GM12878 (cell line): ENCODE data around the gene UBE2E1. TPM values are rescaled to one million over a fixed set of nuclear protein-coding genes. Genes with fewer than 3 reads are reported as not detected.

Experiments used
- BCL11A ChIP-seq: IDR thresholded peaks from 2 replicates; pipeline ENCODE4 v1.6.1; 2011; ENCODE audit warnings: low read depth, low read length
- CHD1 ChIP-seq: IDR thresholded peaks from 2 replicates; pipeline ENCODE4 v1.6.1; 2012; ENCODE audit warnings: low read depth, low read length, improper control_type of control experiment
- CTCF ChIP-seq, 3 experiments: IDR thresholded peaks in 2 of 3; conservative IDR thresholded peaks in 1 of 3; 2 replicates each; pipeline ENCODE4 v1.5.1; 2011; ENCODE audit warnings: low read depth in 3 of 3, low read length in 3 of 3, mild to moderate bottlenecking in 3 of 3, control low read depth in 2 of 3, moderate library complexity in 2 of 3, inconsistent platforms in 1 of 3, mixed read lengths in 1 of 3; ENCODE audit not compliant: control insufficient read depth in 2 of 3, insufficient read depth in 1 of 3; ENCODE audit errors: extremely low read depth in 1 of 3
- EP300 ChIP-seq, 2 experiments: fragments of 150-350 bp in 1 of 2; IDR thresholded peaks; 2 replicates each; pipeline ENCODE4 v1.6.1; 2011 to 2012; ENCODE audit warnings: low read depth in 2 of 2, low read length in 2 of 2, borderline replicate concordance in 1 of 2, improper control_type of control experiment in 1 of 2, inconsistent platforms in 1 of 2; ENCODE audit not compliant: control insufficient read depth in 1 of 2
- ESRRA ChIP-seq: IDR thresholded peaks from 2 replicates; pipeline ENCODE4 v1.6.1; 2012; ENCODE audit warnings: mild to moderate bottlenecking, low read length, improper control_type of control experiment
- ETV6 ChIP-seq, 2 experiments: fragments of 450-650 bp in 1 of 2; IDR thresholded peaks in 1 of 2; conservative IDR thresholded peaks in 1 of 2; 2 replicates each; pipeline ENCODE4 v1.6.1; 2014; ENCODE audit warnings: antibody characterized with exemption in 1 of 2, borderline replicate concordance in 1 of 2, low read depth in 1 of 2, mild to moderate bottlenecking in 1 of 2, moderate library complexity in 1 of 2
- FOXK2 ChIP-seq: fragments of 450-650 bp; IDR thresholded peaks from 2 replicates; pipeline ENCODE4 v1.6.1; 2017; ENCODE audit warnings: mild to moderate bottlenecking, moderate library complexity
- GABPA ChIP-seq: IDR thresholded peaks from 2 replicates; pipeline ENCODE4 v1.6.1; 2014; ENCODE audit warnings: antibody characterized with exemption, low read depth, mild to moderate bottlenecking, inconsistent platforms
- GATAD2B ChIP-seq: fragments of 450-650 bp; conservative IDR thresholded peaks from 2 replicates; pipeline ENCODE4 v1.6.1; 2017; ENCODE audit warnings: low read depth, mild to moderate bottlenecking, moderate library complexity
- IKZF2 ChIP-seq, 2 experiments: fragments of 450-650 bp; IDR thresholded peaks; 2 replicates each; pipeline ENCODE4 v1.6.1; 2017; ENCODE audit warnings: mild to moderate bottlenecking in 2 of 2, moderate library complexity in 2 of 2
- JUNB ChIP-seq: IDR thresholded peaks from 2 replicates; pipeline ENCODE4 v1.6.1; 2016; ENCODE audit warnings: antibody characterized with exemption, mild to moderate bottlenecking
- KAT2A ChIP-seq: conservative IDR thresholded peaks from 2 replicates; pipeline ENCODE4 v1.6.1; 2011; ENCODE audit warnings: low read depth, low read length; ENCODE audit not compliant: control insufficient read depth
- KLF5 ChIP-seq: fragments of 450-650 bp; IDR thresholded peaks from 2 replicates; pipeline ENCODE4 v1.6.1; 2014; ENCODE audit warnings: mild to moderate bottlenecking; ENCODE audit not compliant: partially characterized antibody
- MTA2 ChIP-seq: fragments of 450-650 bp; IDR thresholded peaks from 2 replicates; pipeline ENCODE4 v1.6.1; 2016; ENCODE audit warnings: low read depth, mild to moderate bottlenecking, moderate library complexity
- NR2C1 ChIP-seq: fragments of 450-650 bp; IDR thresholded peaks from 2 replicates; pipeline ENCODE4 v1.6.1; 2017; ENCODE audit warnings: antibody characterized with exemption, mild to moderate bottlenecking, moderate library complexity
- PML ChIP-seq: IDR thresholded peaks from 2 replicates; pipeline ENCODE4 v1.6.1; 2012; ENCODE audit warnings: low read length, inconsistent platforms
- RAD21 ChIP-seq: IDR thresholded peaks from 2 replicates; pipeline ENCODE4 v1.6.1; 2011; ENCODE audit warnings: mild to moderate bottlenecking, low read depth, low read length, moderate library complexity; ENCODE audit not compliant: insufficient read depth
- RCOR1 ChIP-seq: conservative IDR thresholded peaks from 2 replicates; pipeline ENCODE4 v1.6.1; 2012; ENCODE audit warnings: low read depth, low read length, improper control_type of control experiment
- SMAD5 ChIP-seq: IDR thresholded peaks from 2 replicates; pipeline ENCODE4 v1.6.1; 2016; ENCODE audit warnings: antibody characterized with exemption, low read depth
- SP1 ChIP-seq: IDR thresholded peaks from one replicate; pipeline ENCODE4 v1.6.1; 2011; ENCODE audit warnings: low read depth, low read length
- SREBF2 ChIP-seq: IDR thresholded peaks from 2 replicates; pipeline ENCODE4 v1.6.1; 2012; ENCODE audit warnings: mild to moderate bottlenecking, low read length
- ZBTB11 ChIP-seq: fragments of 450-650 bp; formaldehyde crosslinking; IDR thresholded peaks from 2 replicates; pipeline ENCODE4 v1.5.0; 2022; ENCODE audit warnings: mild to moderate bottlenecking, missing genetic modification characterization
- ZNF24 ChIP-seq: fragments of 450-650 bp; IDR thresholded peaks from 2 replicates; pipeline ENCODE4 v1.6.1; 2017; ENCODE audit warnings: antibody characterized with exemption, mild to moderate bottlenecking
- polyA plus RNA-seq, 11 experiments: library from polyadenylated mRNA; depleted of rRNA in 4 of 11; unstranded in 6 of 11; stranded (reverse) in 5 of 11; fragments of >200 nt; fragmentation: Nextera tagmentation in 4 of 11; fragmentation: Illumina TruSeq in 1 of 11; extraction: Ambion mirVana in 4 of 11; extraction: Trizol in 1 of 11; gene quantifications; 1 replicate in 1 of 11; 2 replicates in 10 of 11; pipeline versions ENCODE4 v1.2.1 to v1.2.3, GENCODE V29; 2011 to 2016; ENCODE audit warnings: inconsistent platforms in 2 of 11, missing spikeins in 2 of 11, low read depth in 1 of 11
- total RNA-seq, 4 experiments: library from RNA; depleted of rRNA in 3 of 4; stranded (reverse); fragments of >200 nt in 3 of 4; fragmentation: Illumina TruSeq in 1 of 4; extraction: Trizol in 1 of 4; gene quantifications; 2 replicates each; pipeline versions ENCODE4 v1.2.1 to v1.2.3, GENCODE V29; 2013 to 2021
- TF ChIP-seq, protein P1 (sequence below): fragments of 150-350 bp; IDR thresholded peaks from 2 replicates; pipeline ENCODE4 v1.6.1; 2016; ENCODE audit warnings: low read depth, low read length

The UBE2E1 gene
- total and polyA plus RNA-seq, 10 of the 15 experiments (the other 5 are each of a cell fraction or from before 2014, with no cell fraction given), result 18.7 to 425 (median 147) TPM

GRCh38 chr3:23760871-23761373 lies 44.8 kb upstream of the UBE2E1 start (continued):
- TF ChIP-seq, protein P1, sequence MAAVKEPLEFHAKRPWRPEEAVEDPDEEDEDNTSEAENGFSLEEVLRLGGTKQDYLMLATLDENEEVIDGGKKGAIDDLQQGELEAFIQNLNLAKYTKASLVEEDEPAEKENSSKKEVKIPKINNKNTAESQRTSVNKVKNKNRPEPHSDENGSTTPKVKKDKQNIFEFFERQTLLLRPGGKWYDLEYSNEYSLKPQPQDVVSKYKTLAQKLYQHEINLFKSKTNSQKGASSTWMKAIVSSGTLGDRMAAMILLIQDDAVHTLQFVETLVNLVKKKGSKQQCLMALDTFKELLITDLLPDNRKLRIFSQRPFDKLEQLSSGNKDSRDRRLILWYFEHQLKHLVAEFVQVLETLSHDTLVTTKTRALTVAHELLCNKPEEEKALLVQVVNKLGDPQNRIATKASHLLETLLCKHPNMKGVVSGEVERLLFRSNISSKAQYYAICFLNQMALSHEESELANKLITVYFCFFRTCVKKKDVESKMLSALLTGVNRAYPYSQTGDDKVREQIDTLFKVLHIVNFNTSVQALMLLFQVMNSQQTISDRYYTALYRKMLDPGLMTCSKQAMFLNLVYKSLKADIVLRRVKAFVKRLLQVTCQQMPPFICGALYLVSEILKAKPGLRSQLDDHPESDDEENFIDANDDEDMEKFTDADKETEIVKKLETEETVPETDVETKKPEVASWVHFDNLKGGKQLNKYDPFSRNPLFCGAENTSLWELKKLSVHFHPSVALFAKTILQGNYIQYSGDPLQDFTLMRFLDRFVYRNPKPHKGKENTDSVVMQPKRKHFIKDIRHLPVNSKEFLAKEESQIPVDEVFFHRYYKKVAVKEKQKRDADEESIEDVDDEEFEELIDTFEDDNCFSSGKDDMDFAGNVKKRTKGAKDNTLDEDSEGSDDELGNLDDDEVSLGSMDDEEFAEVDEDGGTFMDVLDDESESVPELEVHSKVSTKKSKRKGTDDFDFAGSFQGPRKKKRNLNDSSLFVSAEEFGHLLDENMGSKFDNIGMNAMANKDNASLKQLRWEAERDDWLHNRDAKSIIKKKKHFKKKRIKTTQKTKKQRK, result no peak
- no peak for TF ChIP-seq ETV6 (conservative IDR thresholded peaks at IDR 0.05 in 1 of 2, IDR thresholded peaks at IDR 0.05 in 1 of 2; ENCODE audit: borderline replicate concordance in 1 of 2, low read depth in 1 of 2)
- no peak for TF ChIP-seq GABPA
- TF ChIP-seq MTA2, result peak; percentile 91
- TF ChIP-seq BCL11A, result peak; percentile 84
- TF ChIP-seq NR2C1, result no peak; the same call in 1 of the 2 replicates
- peak; percentile 74 for TF ChIP-seq JUNB
- TF ChIP-seq ZBTB11 (CRISPR knock-in tag), result no peak
- peak; percentile 11 for TF ChIP-seq SP1
- peak; percentile 82; the same call in 1 of the 2 replicates for TF ChIP-seq GATAD2B
- no peak for TF ChIP-seq KLF5
- peak; percentile 89 to 91 for TF ChIP-seq IKZF2 (IDR thresholded peaks at IDR 0.05)
- TF ChIP-seq PML, result no peak
- TF ChIP-seq EP300 (IDR thresholded peaks at IDR 0.05; ENCODE audit: borderline replicate concordance in 1 of 2, control insufficient read depth in 1 of 2, low read depth in 2 of 2, low read length in 2 of 2), result peak; percentile 62 to 81; a peak in 3 of 4 replicates
- no peak for TF ChIP-seq KAT2A
- TF ChIP-seq SMAD5, result no peak
- no peak for TF ChIP-seq ESRRA
- no peak for TF ChIP-seq RAD21
- TF ChIP-seq SREBF2, result no peak
- no peak for TF ChIP-seq FOXK2
- TF ChIP-seq ZNF24, result no peak
- TF ChIP-seq RCOR1, result no peak
- no peak for TF ChIP-seq CTCF (IDR thresholded peaks at IDR 0.05 in 2 of 3, conservative IDR thresholded peaks at IDR 0.05 in 1 of 3; ENCODE audit: control insufficient read depth in 2 of 3, extremely low read depth in 1 of 3, insufficient read depth in 1 of 3, low read depth in 3 of 3, low read length in 3 of 3)
- TF ChIP-seq CHD1, result 0 out of 2 replicates have a peak, but pooled peaks have one; percentile 37
